ENCODE results near the gene COL20A1.

The COL20A1 gene

GRCh38 chr20:63309261-63310071, 16.5 kb downstream of the COL20A1 start:
- DNase-seq = no peak

GRCh38 chr20:63310265-63310991, 17.4 kb downstream of the COL20A1 start:
- DNase-seq = no peak

GRCh38 chr20:63311186-63311832, 18.3 kb downstream of the COL20A1 start:
- no peak for DNase-seq

- no peak for DNase-seq
Observed at GRCh38 chr20:63311833-63312243, 18.9 kb downstream of the COL20A1 start.

GRCh38 chr20:63312273-63312672, 19.3 kb downstream of the COL20A1 start:
- no peak for DNase-seq

GRCh38 chr20:63312690-63313348, 19.8 kb downstream of the COL20A1 start:
- no peak for DNase-seq

GRCh38 chr20:63313349-63314014, 20.5 kb downstream of the COL20A1 start:
- no peak for DNase-seq

- DNase-seq = no peak
Observed at GRCh38 chr20:63314015-63314471, 21.1 kb downstream of the COL20A1 start.

- no peak for DNase-seq
Observed at GRCh38 chr20:63314566-63315239, 21.7 kb downstream of the COL20A1 start.

GRCh38 chr20:63315240-63315689, 22.3 kb downstream of the COL20A1 start:
- no peak for DNase-seq

- no peak for DNase-seq
Observed at GRCh38 chr20:63315731-63316491, 22.9 kb downstream of the COL20A1 start.

GRCh38 chr20:63316502-63316921, 23.5 kb downstream of the COL20A1 start:
- no peak for DNase-seq

GRCh38 chr20:63317061-63317460, 24.1 kb downstream of the COL20A1 start:
- no peak for DNase-seq

GRCh38 chr20:63317601-63318291, 24.8 kb downstream of the COL20A1 start:
- no peak for DNase-seq

GRCh38 chr20:63318391-63319163, 25.6 kb downstream of the COL20A1 start:
- no peak for DNase-seq

- DNase-seq = no peak
Observed at GRCh38 chr20:63319164-63320040, 26.4 kb downstream of the COL20A1 start.

GRCh38 chr20:63320041-63320511, 27.1 kb downstream of the COL20A1 start:
- DNase-seq = no peak

GRCh38 chr20:63320616-63321147, 27.7 kb downstream of the COL20A1 start:
- no peak for DNase-seq
